Measurements from ENCODE around the gene PC. TPM values are rescaled to one million over a fixed set of nuclear protein-coding genes. Genes with fewer than 3 reads are reported as not detected.
A peak's percentile ranks its signal among the peaks of the same experiment; 100 is the strongest.

PC gene
- total and polyA plus RNA-seq, 7 experiments from 2014 or later: 4.9 to 11.2 (median 9.5) TPM

GRCh38 chr11:66891851-66892660, 66.1 kb downstream of the PC start:
- no peak overlapping the region for H3K27ac ChIP-seq (ENCODE audit: low read depth, low read length)
- ChIA-PET CTCF (no interaction called here), POLR2A (no interaction called here)
- intact Hi-C loops (cut with micrococcal nuclease): no loop called here
- no peak overlapping the region for H3K4me3 ChIP-seq (ENCODE audit: low read length)
- Mint-ChIP-seq H3K4me3 (no peak overlapping the region), H3K4me1 (peaks cover 0 to 9% (median 0%) of the 10 kb centered on the region in 7 donors), H3K27ac (peak overlapping the region in 1 of 9 donors; percentile 24), H3K36me3 (peaks cover 0 to 8% (median 0%) of the 10 kb centered on the region in 5 donors), H3K9me3 (no peaks in the 10 kb centered on the region), H3K27me3 (peaks cover 0 to 5% (median 0%) of the 10 kb centered on the region in 5 donors)
- ATAC-seq: peak; percentile 37
- H3K36me3 ChIP-seq (ENCODE audit: control insufficient read depth in 2 of 3, insufficient read depth in 3 of 3, low read length in 3 of 3): no peaks in the 10 kb centered on the region
- DNase-seq: peak in 1 of 9 donors; percentile 50
- H3K4me1 ChIP-seq (ENCODE audit: control insufficient read depth in 2 of 2, insufficient read depth in 2 of 2, low read length in 2 of 2): no peaks in the 10 kb centered on the region
- H3K27me3 ChIP-seq (ENCODE audit: control insufficient read depth in 2 of 2, insufficient read depth in 2 of 2, low read length in 2 of 2): no peaks in the 10 kb centered on the region
- H3K9me3 ChIP-seq (ENCODE audit: control insufficient read depth in 2 of 3, low read length in 3 of 3): no peaks in the 10 kb centered on the region

DNA sequence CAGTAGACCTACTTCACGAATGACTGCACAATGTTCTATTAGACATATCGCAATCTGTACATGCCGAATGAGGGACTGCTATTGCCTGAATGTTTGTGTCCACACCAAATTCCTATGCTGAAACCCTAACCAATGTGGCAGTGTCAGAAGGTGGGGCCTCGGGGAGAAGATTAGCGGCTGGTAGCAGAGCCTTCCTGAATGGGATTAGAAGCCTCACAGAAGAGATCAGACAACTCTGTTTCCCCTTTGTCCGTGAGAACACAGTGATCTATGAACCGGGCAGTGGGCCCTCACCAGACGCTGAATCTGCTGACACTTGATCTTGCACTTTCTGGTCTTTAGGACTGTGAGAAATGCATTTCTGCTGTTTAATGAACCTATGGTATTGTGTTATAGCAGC, 68.2 kb downstream of the PC start:
- ATAC-seq (no peak), DNase-seq (no peak)
- Histone ChIP-seq H3K9me3 (ENCODE audit: control insufficient read depth in 2 of 3, low read length in 3 of 3) (no peaks in the 10 kb centered on the region), H3K27me3 (ENCODE audit: control insufficient read depth in 2 of 2, insufficient read depth in 2 of 2, low read length in 2 of 2) (no peaks in the 10 kb centered on the region), H3K4me1 (ENCODE audit: control insufficient read depth in 2 of 2, insufficient read depth in 2 of 2, low read length in 2 of 2) (no peaks in the 10 kb centered on the region), H3K4me3 (ENCODE audit: low read length) (no peak overlapping the region), H3K36me3 (ENCODE audit: control insufficient read depth in 2 of 3, insufficient read depth in 3 of 3, low read length in 3 of 3) (no peaks in the 10 kb centered on the region), H3K27ac (ENCODE audit: low read depth, low read length) (no peak overlapping the region)
- Mint-ChIP-seq H3K27ac (no peak overlapping the region), H3K4me3 (no peak overlapping the region), H3K4me1 (peaks cover 0 to 9% (median 0%) of the 10 kb centered on the region in 7 donors), H3K27me3 (no peaks in the 10 kb centered on the region), H3K36me3 (peaks cover 0 to 4% (median 0%) of the 10 kb centered on the region in 5 donors), H3K9me3 (no peaks in the 10 kb centered on the region)
- intact Hi-C loops (cut with micrococcal nuclease): no loop called here
- POLR2A ChIA-PET: no interaction called here
- CTCF ChIA-PET: no interaction called here

DNA sequence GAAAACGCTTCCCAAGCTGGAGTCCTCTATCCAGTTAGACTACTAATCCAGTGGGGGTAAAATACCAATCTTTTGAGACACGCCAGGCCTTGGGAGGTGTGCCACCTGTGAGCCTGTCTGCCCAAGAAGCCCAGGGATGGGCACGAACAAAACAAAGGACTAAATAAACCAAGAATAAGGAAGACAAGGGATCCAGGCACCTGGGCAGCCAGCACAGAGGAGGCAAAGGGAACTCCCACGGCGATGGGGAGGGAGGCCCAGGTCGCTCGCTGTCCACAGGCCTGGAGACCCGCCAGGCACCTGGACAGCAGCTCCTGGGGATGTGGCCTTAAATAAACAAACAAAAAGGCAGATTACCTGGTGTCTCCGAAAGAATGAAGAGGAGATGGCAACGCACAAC, 69.9 kb downstream of the PC start:
- H3K27me3 ChIP-seq (ENCODE audit: control insufficient read depth in 2 of 2, insufficient read depth in 2 of 2, low read length in 2 of 2): no peaks in the 10 kb centered on the region
- Mint-ChIP-seq H3K4me3 (no peak overlapping the region), H3K4me1 (peaks cover 0 to 9% (median 0%) of the 10 kb centered on the region in 7 donors), H3K27ac (no peak overlapping the region), H3K9me3 (no peaks in the 10 kb centered on the region), H3K27me3 (no peaks in the 10 kb centered on the region), H3K36me3 (peaks cover 0 to 4% (median 0%) of the 10 kb centered on the region in 5 donors)
- ChIA-PET CTCF (no interaction called here), POLR2A (interaction anchor here (0.6 kb wide), 1 partner anchor 104 kb away, joined by 6 read pairs; no protein-coding TSS in a partner anchor)
- intact Hi-C loops (cut with micrococcal nuclease): no loop called here
- no peak overlapping the region for H3K27ac ChIP-seq (ENCODE audit: low read depth, low read length)
- H3K9me3 ChIP-seq (ENCODE audit: control insufficient read depth in 2 of 3, low read length in 3 of 3): no peaks in the 10 kb centered on the region
- ATAC-seq: no peak
- no peaks in the 10 kb centered on the region for H3K4me1 ChIP-seq (ENCODE audit: control insufficient read depth in 2 of 2, insufficient read depth in 2 of 2, low read length in 2 of 2)
- H3K4me3 ChIP-seq (ENCODE audit: low read length): no peak overlapping the region
- no peak for DNase-seq
- no peaks in the 10 kb centered on the region for H3K36me3 ChIP-seq (ENCODE audit: control insufficient read depth in 2 of 3, insufficient read depth in 3 of 3, low read length in 3 of 3)

DNA sequence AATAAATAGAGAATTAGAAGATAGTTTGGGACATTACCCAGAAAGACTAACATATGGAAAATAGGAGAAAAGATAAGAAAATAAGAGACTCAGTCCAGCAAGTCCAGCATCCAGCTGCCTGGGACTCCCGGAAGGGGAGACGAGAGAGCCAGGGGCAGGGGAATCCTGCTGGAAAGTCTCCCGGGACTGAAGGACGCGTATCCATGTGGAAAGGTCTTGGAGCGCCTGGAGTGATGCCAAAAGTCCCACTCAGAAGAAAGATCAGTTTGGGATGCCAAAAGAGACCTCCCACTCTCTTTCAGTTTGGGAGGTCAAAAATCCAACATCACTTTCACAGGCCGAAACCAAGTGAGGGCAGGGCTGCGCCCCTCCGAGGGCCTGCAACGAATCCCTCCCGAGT, 70.7 kb downstream of the PC start:
- Histone ChIP-seq H3K4me3 (ENCODE audit: low read length) (no peak overlapping the region), H3K36me3 (ENCODE audit: control insufficient read depth in 2 of 3, insufficient read depth in 3 of 3, low read length in 3 of 3) (no peaks in the 10 kb centered on the region), H3K27me3 (ENCODE audit: control insufficient read depth in 2 of 2, insufficient read depth in 2 of 2, low read length in 2 of 2) (no peaks in the 10 kb centered on the region), H3K27ac (ENCODE audit: low read depth, low read length) (no peak overlapping the region), H3K9me3 (ENCODE audit: control insufficient read depth in 2 of 3, low read length in 3 of 3) (no peaks in the 10 kb centered on the region), H3K4me1 (ENCODE audit: control insufficient read depth in 2 of 2, insufficient read depth in 2 of 2, low read length in 2 of 2) (no peaks in the 10 kb centered on the region)
- Mint-ChIP-seq H3K27me3 (no peaks in the 10 kb centered on the region), H3K4me1 (peaks cover 0 to 10% (median 0%) of the 10 kb centered on the region in 7 donors), H3K36me3 (peaks cover 0 to 4% (median 0%) of the 10 kb centered on the region in 5 donors), H3K27ac (no peak overlapping the region), H3K4me3 (no peak overlapping the region), H3K9me3 (no peaks in the 10 kb centered on the region)
- ChIA-PET CTCF (interaction anchor here (0.9 kb wide), 1 partner anchor 23 kb away, joined by 3 read pairs; no protein-coding TSS in a partner anchor), POLR2A (no interaction called here)
- DNase-seq: no peak
- intact Hi-C loops (cut with micrococcal nuclease): no loop called here
- no peak for ATAC-seq

- Histone ChIP-seq H3K36me3 (ENCODE audit: control insufficient read depth in 2 of 3, insufficient read depth in 3 of 3, low read length in 3 of 3) (no peaks in the 10 kb centered on the region), H3K4me1 (ENCODE audit: control insufficient read depth in 2 of 2, insufficient read depth in 2 of 2, low read length in 2 of 2) (no peaks in the 10 kb centered on the region), H3K27ac (ENCODE audit: low read depth, low read length) (no peak overlapping the region), H3K9me3 (ENCODE audit: control insufficient read depth in 2 of 3, low read length in 3 of 3) (no peaks in the 10 kb centered on the region), H3K27me3 (ENCODE audit: control insufficient read depth in 2 of 2, insufficient read depth in 2 of 2, low read length in 2 of 2) (no peaks in the 10 kb centered on the region), H3K4me3 (ENCODE audit: low read length) (no peak overlapping the region)
- ATAC-seq (no peak), DNase-seq (no peak)
- peaks cover 0 to 14% (median 2%) of the 10 kb centered on the region in 7 donors for H3K4me1 Mint-ChIP-seq
- no peaks in the 10 kb centered on the region for H3K9me3 Mint-ChIP-seq
- ChIA-PET POLR2A (no interaction called here), CTCF (interaction anchor here (0.5 to 0.9 kb wide), 2 partner anchors 22 to 91 kb away, joined by 3 read pairs; no protein-coding TSS in a partner anchor)
- peaks cover 0 to 3% (median 0%) of the 10 kb centered on the region in 5 donors for H3K36me3 Mint-ChIP-seq
- no peak overlapping the region for H3K4me3 Mint-ChIP-seq
- intact Hi-C loops (cut with micrococcal nuclease): no loop called here
- H3K27ac Mint-ChIP-seq: no peak overlapping the region
- no peaks in the 10 kb centered on the region for H3K27me3 Mint-ChIP-seq
Observed at GRCh38 chr11:66886671-66887221, 71.4 kb downstream of the PC start.

DNA sequence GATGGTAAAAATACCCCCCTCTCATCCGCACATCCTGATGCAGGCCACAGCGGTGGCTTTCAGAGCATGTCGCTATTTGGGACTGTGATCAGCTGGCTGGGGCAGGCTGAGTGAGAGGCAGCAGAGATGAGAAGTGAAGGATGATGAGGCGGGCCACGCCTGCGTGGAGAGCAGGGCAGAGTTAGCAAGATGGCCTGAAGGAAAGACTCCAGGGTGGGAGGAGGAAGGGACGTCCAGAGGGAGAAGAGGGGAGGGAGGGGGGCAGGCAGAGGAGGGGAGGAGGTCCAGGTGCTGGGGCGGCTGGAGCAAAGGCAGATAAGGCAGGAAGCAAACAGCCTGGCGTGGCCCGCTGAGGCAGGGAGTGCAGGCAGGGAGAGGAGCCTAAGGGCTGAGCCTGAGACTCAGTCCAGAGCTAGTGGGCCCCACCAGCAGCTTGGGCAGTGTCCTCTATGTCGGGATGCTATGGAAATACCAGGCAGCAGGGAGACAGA, 72.2 kb downstream of the PC start:
- peaks cover 1 to 20% (median 6%) of the 10 kb centered on the region in 7 donors for H3K4me1 Mint-ChIP-seq
- H3K9me3 Mint-ChIP-seq: no peaks in the 10 kb centered on the region
- intact Hi-C loops (cut with micrococcal nuclease): no loop called here
- H3K4me1 ChIP-seq (ENCODE audit: control insufficient read depth in 2 of 2, insufficient read depth in 2 of 2, low read length in 2 of 2): peaks cover 0 to 5% of the 10 kb centered on the region in 2 donors
- ATAC-seq (no peak), DNase-seq (no peak)
- H3K27me3 Mint-ChIP-seq: no peaks in the 10 kb centered on the region
- H3K27ac ChIP-seq (ENCODE audit: low read depth, low read length): no peak overlapping the region
- peak overlapping the region in 1 of 9 donors; percentile 62 for H3K27ac Mint-ChIP-seq
- H3K27me3 ChIP-seq (ENCODE audit: control insufficient read depth in 2 of 2, insufficient read depth in 2 of 2, low read length in 2 of 2): no peaks in the 10 kb centered on the region
- POLR2A ChIA-PET: no interaction called here
- no peak overlapping the region for H3K4me3 ChIP-seq (ENCODE audit: low read length)
- CTCF ChIA-PET: interaction anchor here (0.5 to 1.2 kb wide), 3 partner anchors 90 to 207 kb away, joined by 3 to 4 read pairs (median 3); no protein-coding TSS in a partner anchor
- H3K36me3 Mint-ChIP-seq: peaks cover 0 to 3% (median 0%) of the 10 kb centered on the region in 5 donors
- H3K36me3 ChIP-seq (ENCODE audit: control insufficient read depth in 2 of 3, insufficient read depth in 3 of 3, low read length in 3 of 3): no peaks in the 10 kb centered on the region
- H3K4me3 Mint-ChIP-seq: no peak overlapping the region
- no peaks in the 10 kb centered on the region for H3K9me3 ChIP-seq (ENCODE audit: control insufficient read depth in 2 of 3, low read length in 3 of 3)

Measured in naive thymus-derived CD4-positive, alpha-beta T cell (primary cell).